HL-60 (cell line): ENCODE measurements around the gene HYDIN.

Source experiments
- POLR2AphosphoS5 ChIP-seq: IDR thresholded peaks from 2 replicates; pipeline ENCODE4 v1.6.1; 2012; ENCODE audit warnings: low read depth
- TF ChIP-seq, protein P1 (sequence below): IDR thresholded peaks from one replicate; pipeline ENCODE4 v1.5.1; 2011; ENCODE audit warnings: low read length, control low read depth, inconsistent platforms; ENCODE audit not compliant: insufficient read depth
- TF ChIP-seq, protein P2 (sequence below): IDR thresholded peaks from 2 replicates; pipeline ENCODE4 v1.6.1; 2012; ENCODE audit warnings: low read depth; ENCODE audit not compliant: insufficient replicate concordance

DNA sequence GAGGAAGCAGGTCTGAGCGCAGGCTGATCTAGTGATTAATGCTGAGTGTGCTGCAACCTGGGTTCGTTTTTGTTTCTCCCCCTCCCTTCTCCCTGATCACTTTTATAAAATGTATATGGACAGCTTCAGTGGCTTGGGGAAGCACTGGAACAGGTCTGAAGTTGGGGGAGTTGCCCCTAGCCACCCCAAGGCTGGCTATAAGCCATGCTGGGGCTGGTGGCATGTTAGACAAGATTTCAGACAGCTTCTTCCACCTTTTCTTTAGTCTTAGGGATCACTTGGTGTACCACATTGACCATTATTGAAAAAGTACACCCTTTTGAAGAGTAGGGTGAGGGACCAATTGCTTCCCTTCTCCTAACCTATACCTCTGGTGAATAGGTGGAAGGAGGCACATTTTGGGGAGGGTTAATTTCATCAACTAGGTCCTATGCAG lies 425.8 kb downstream of the HYDIN start:
- TF ChIP-seq, protein P1, sequence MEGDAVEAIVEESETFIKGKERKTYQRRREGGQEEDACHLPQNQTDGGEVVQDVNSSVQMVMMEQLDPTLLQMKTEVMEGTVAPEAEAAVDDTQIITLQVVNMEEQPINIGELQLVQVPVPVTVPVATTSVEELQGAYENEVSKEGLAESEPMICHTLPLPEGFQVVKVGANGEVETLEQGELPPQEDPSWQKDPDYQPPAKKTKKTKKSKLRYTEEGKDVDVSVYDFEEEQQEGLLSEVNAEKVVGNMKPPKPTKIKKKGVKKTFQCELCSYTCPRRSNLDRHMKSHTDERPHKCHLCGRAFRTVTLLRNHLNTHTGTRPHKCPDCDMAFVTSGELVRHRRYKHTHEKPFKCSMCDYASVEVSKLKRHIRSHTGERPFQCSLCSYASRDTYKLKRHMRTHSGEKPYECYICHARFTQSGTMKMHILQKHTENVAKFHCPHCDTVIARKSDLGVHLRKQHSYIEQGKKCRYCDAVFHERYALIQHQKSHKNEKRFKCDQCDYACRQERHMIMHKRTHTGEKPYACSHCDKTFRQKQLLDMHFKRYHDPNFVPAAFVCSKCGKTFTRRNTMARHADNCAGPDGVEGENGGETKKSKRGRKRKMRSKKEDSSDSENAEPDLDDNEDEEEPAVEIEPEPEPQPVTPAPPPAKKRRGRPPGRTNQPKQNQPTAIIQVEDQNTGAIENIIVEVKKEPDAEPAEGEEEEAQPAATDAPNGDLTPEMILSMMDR = no peak
- no peak for TF ChIP-seq POLR2AphosphoS5
- TF ChIP-seq, protein P2, sequence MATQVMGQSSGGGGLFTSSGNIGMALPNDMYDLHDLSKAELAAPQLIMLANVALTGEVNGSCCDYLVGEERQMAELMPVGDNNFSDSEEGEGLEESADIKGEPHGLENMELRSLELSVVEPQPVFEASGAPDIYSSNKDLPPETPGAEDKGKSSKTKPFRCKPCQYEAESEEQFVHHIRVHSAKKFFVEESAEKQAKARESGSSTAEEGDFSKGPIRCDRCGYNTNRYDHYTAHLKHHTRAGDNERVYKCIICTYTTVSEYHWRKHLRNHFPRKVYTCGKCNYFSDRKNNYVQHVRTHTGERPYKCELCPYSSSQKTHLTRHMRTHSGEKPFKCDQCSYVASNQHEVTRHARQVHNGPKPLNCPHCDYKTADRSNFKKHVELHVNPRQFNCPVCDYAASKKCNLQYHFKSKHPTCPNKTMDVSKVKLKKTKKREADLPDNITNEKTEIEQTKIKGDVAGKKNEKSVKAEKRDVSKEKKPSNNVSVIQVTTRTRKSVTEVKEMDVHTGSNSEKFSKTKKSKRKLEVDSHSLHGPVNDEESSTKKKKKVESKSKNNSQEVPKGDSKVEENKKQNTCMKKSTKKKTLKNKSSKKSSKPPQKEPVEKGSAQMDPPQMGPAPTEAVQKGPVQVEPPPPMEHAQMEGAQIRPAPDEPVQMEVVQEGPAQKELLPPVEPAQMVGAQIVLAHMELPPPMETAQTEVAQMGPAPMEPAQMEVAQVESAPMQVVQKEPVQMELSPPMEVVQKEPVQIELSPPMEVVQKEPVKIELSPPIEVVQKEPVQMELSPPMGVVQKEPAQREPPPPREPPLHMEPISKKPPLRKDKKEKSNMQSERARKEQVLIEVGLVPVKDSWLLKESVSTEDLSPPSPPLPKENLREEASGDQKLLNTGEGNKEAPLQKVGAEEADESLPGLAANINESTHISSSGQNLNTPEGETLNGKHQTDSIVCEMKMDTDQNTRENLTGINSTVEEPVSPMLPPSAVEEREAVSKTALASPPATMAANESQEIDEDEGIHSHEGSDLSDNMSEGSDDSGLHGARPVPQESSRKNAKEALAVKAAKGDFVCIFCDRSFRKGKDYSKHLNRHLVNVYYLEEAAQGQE = no peak
